Limb (tissue), 2 donors: ENCODE data around the gene MPHOSPH10.
"Not testable (repeated sequence)": the region's sequence is repeated elsewhere in the genome, so short reads cannot be mapped to it uniquely, and the experiment has no call there.

ENCODE experiments used
- DNase-seq, 2 donors: peaks; one replicate each; pipeline ENCODE4 v3.0.0-alpha.2; 2016; ENCODE audit errors: extremely low spot score in 2 of 2

MPHOSPH10 gene

DNA sequence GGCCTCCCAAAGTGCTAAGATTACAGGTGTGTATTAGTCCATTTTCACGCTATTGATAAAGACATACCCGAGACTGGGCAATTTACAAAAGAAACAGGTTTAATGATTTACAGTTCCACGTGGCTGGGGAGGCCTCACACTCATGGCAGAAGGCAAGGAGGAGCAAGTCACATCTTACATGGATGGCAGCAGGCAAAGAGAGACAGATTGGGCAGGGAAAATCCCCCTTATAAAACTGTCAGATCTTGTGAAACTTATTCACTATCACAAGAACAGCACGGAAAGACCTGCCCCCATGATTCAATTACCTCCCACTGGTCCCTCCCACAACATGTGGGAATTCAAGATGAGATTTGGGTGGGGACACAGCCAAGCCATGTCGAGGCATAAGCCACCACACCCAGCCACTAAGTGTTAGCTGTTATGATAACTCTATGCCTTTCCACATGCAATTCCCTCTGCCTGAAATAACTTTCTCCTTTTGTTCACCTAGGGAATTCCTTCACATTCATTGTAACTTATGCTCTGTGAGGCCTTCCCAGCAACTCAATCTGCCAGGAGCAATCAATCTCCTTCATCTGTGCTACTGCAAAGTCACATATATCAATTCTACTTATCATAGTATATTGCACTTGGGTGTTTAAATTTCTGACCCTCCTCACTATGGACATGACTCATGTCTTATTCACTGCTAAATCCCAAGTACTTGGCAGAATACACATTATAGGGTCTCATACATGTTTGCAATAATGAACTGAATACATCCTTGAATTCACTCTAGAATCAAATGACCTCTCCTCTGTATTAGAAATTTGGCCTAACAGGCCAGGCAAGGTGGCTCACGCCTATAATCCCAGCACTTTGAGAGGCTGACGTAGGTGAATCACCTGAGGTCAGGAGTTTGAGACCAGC is 7.8 kb upstream of the MPHOSPH10 start:
- DNase-seq, result no peak

DNA sequence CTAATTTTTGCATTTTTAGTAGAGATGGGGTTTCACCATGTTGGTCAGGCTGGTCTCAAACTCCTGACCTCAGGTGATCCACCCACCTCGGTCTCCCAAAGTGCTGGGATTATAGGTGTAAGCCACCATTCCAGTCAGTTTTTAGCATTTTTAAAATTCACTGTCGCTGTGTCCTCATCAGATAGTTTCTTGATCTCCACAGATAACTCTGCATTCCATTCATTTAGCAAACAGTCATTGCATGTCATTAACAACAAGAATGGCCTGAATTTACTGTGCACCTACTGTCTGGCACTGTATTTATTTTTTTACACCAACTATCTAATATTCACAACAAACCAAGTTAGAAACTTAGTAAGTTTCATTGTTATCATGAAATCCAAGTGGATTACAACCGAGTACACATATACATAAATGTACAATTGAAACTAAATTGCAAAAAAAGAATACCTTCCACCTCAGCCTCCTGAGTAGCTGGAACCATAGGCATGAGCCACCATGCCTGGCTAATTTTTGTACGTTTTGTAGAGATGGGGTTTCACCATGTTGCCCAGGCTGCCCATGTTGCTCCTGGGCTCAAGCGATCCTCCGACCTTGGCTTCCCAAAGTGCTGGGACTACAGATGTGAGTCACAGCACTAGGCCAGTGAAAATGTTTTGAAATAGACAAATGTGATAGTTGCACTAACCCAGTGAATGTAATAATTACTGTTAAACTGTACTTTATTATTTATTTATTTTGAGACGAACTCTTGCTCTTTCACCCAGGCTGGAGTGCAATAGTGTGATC is 4.7 kb upstream of the MPHOSPH10 start:
- DNase-seq, result no peak

DNA sequence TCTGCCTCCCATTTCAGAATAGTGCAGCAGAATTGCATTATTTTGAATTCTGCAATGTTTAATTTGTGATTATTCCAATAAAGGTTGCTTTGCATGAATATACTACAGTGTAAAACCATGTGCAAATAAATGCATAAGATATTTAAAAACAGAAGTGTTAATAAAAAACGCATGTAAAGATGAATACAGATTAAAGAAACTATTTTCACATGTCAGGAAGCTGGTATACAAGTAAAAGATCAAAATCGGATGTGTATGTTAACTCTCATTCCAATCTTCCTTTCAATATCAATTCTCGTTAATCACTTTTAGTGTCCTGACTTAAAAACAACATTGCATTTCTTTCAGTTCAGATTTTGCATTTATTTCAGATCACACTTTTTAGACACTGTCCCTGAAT is 3.5 kb upstream of the MPHOSPH10 start:
- no peak for DNase-seq

DNA sequence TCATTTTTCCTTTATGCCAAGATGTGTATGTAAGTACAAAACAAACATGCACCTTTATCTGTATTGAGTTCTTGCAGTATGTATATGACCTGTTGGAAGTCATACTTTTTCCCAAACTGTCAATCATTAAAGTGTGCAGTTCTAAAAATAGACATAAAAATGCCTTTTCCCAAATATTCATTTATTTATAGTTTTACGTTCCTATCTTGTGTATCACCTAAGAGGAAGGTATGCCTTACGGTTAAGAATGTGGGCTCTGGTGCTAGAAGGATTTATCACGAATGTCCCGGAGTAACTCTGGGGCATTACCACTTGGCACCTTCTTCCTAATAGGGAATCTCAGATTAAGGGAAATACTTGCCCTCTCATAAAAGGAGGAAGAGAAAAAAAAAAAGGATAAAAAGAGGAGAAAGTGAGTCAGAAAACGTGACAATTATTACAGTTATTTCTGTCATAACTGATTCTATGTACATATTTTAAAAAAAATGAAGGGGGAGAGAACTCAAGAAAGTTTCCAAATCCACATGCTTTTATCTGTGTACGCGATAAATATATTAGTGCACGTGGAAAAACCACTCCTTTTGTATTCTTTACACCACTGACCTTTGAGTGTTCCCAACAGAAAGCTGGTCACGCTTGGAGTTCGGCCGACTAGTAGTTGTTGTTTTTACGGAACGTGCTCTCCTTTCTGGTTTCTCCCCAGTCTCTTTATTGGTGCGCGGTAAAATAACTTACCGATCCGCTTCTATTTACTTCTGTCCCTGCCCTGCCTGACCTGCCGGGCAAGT is 1.1 kb upstream of the MPHOSPH10 start:
- DNase-seq, result no peak

DNA sequence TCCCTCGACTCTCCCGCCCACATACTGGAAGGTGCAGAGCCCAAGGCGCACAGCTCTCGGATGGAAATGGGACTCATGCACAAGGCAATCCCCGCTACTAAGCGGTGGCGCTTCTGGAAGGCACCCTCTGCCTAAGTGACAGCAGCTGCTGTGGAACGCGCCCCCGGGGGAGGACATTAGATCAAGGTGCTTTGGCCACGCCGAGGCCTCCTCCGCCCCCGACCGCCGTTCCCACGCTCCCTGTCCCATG is 607 bp upstream of the MPHOSPH10 start:
- peak in 1 of 2 donors; percentile 58 for DNase-seq

DNA sequence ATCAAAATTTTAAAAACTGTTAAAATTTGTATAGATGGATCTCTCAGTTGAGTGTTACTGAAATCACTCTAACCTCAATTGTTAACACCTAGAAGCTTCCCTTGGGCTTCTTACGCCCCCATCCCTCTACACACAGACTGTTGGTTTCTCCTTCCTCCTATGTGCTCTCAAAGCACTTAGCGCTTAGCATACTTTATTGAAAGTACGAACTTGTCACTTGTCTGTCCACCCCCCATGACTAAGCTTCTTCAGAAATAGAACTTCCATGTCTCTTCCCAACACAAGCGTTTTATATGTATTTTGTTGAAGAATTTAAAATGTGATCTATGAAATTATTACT is 441 bp downstream of the MPHOSPH10 start:
- peak in 1 of 2 donors; percentile 5 for DNase-seq

DNA sequence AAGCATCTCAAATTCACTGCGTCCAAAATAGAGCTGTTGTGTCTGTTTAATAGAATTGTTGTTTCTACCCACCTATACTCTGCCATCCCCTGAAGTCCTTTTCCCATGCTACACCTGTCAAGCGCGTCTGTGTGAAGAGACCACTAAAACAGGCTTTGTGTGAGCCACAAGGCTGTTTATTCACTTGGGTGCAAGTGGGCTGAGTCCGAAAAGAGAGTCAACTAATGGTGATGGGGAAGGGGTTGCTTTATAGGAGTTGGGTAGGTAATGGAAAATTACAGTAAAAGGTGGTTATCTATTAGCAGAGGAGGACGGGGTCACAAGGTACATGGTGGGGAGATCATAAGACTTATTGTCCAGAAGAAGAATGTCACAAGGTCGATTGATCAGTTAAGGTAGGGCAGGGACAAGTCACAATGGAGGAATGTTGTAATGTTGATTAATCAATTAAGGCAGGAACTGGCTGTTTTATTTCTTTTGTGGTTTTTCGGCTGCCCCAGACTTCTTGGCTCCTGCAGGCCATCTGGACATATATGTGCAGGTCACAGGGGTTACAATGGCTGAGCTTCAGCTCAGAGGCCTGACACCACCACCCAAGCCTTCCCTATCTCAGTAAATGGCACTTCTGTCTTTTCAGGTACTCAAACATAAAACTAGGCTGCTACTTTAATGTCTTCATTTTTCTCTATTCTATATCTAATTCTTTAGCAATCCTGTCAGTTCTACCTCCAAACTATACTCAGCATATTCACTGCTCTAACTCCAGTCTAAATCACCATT is 1.1 kb downstream of the MPHOSPH10 start:
- DNase-seq, result not testable (repeated sequence)

DNA sequence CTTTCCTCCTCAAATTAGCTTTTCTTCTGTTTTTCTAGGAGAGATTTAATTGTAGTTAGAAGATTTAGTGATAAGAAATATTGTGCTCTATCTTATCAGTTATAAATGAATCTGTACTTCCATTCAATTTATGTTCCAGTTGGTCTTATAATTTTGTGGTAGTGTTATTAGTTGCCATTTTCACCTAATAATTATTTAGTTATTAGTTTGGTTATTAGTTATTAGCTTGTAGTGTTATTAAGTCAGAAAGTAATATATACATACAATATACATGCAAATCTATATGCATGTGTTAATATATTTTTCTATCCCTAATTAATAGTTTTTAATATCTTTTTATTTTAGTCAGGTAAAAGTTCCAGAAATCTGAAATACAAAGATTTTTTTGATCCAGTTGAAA is 3.2 kb downstream of the MPHOSPH10 start:
- no peak for DNase-seq

DNA sequence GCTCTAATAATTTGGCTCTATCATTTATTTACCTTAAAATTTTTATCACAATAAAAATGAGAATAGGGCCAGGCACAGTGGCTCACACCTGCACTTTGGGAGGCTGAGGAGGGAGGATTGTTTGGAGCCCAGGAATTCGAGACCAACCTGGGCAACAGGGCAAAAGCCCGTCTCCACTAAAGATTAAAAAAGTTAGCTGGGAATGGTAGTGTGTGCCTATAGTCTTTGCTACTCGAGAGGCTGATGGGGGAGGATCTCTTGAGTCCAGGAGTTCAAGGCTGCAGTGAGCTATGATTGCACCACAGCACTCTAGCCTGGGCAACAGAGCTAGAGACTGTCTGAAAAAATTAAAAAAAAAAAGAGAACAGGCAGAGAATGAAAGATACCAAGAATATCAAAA is 5.7 kb downstream of the MPHOSPH10 start:
- DNase-seq, result no peak

DNA sequence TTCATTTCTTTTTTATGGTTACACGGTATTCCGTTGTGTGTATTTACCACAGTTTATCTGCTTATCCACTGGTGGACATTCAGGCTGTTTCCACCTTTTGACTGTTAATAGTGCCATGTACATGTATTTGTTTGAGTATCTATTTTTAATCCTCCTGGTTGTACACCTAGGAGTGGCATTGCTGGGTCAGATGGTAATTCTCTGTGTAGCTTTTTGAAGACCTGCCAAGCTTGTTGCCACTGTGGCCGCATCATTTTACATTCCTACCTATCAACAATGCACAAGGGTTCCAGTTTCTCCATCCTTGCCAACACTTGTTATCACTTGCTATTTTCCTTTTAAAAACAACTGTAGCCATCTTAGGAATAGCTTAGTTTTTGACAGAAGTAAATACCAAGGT is 13.3 kb downstream of the MPHOSPH10 start:
- no peak for DNase-seq

DNA sequence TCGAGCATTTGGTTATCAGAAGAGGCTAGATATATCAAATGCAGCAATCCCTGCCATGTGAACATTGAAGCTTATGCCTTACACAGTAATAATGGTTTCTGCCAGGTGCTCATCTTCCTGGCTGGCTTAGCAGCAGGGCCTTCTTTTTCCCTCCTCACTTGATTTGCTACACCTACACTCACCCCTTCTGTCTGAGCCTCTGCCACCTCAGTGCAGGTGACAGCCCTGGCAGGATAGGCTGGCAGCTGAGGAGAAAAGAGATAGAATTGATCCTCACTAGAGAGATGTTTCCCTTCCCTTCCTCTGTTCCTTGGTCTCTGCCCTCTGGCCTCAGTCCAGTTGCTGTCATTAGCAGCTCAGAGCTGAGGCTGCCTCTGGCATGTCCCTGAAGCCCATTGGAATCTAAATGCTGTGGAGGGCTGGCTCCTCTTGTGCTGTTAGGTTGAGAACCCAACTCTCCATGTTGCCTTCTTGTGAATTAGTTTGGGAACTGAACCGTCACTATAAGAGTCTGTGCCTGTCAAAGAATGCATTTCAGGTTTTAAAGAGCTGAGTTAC is 18.2 kb downstream of the MPHOSPH10 start:
- DNase-seq, result no peak

DNA sequence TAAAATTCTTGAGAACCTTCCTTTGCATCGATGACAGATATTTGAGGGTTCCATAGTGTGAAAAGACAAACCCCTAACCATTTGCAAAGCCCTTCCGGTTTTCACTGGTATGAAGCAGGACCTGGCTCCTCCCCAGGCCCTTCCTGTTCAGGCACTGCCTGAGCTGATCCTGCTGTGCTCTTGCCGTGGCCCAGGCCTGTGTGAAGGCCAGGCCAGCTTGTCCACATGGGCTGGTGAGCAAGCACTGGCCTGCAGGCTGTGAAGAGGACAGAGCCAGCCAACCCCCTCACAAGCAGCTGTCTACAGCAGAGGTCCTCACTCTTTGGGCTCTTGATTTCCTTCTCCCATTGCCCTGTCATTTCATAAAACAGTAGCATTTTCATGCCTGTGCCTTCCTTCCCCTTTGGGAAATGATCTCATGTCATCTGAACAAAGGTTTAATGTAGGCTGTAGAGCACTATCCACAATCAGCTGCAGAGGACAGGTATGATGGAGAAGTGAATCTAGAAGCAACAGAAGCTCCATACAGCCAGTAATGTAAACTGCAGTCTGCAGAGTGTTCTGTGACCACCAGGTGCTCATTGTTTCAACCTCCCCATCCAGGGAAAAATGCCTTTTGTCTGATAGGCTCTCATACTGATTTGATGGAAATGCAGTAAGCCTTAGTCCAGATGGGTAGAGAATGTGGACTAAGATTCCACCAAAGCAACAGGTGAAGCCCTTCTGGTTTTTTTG is 19.8 kb downstream of the MPHOSPH10 start:
- no peak for DNase-seq

DNA sequence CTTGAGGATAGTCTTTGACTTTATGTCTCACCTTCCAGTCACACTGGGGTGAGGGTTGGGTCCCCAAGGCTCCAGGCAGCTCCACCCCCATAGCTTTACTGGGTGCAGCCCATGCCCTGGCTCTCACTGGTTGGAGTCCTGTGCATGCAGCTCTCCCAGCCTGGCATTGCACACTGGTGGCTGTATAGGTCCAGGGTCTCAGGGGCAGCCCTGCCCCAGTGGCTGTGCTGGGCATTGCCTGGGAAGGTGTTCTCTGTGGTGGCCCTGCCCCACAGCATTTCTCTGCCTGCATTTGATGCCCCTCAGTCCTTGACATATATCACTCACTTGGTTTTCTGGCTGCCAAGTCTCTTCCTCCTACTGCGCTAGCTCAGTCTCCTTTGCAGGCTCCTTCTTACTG is 21.2 kb downstream of the MPHOSPH10 start:
- no peak for DNase-seq

DNA sequence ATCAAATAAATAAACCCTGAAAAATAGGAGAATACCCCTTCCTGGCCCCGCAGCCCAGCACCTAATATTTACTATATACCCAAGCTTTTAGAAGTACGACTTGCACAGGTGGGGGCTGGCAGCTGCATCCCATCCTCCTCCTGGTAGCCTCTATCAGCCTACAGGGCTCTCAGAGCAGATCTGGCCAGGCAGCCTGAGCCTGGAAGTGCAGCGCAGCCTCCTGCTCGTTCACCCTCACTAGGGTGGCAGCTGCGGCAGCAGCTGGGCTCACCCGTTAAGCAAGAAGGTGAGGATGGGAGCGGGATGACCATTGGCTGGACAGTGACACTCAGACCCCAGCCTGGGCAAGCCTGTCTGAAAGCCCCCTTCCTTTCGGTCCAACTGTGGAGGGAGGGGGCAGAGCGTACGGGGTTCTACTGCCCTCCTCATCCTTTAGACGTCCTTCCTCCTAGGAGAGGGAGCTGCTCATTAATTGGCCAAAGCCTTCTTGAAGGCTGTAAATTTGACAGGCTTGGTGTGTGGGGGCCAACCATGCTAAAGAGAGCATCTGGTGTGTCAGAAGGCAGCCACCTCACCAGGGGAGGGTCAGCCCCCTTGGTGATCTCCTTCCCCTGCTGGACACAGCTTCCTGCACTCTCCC is 23.3 kb downstream of the MPHOSPH10 start:
- DNase-seq, result no peak

DNA sequence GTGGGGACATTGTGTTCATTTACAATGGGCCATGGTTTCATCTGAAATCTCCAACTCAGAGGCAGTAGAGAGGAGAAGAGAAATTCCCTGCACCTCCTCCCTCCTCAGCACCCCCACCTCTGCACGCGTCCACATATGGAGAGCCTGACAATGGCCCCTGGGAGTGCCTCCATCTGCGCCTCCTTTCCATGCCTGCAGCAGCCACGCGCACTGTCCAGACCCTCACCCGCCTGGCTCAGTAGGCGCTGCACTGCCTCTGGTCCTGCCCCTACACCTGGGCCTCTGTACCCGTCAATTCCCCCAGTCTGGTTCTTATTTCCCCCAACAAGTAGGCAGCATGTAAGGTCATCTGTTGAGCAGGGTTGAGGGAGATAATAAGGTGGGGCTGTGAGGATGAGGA is 23.8 kb downstream of the MPHOSPH10 start:
- DNase-seq, result no peak

DNA sequence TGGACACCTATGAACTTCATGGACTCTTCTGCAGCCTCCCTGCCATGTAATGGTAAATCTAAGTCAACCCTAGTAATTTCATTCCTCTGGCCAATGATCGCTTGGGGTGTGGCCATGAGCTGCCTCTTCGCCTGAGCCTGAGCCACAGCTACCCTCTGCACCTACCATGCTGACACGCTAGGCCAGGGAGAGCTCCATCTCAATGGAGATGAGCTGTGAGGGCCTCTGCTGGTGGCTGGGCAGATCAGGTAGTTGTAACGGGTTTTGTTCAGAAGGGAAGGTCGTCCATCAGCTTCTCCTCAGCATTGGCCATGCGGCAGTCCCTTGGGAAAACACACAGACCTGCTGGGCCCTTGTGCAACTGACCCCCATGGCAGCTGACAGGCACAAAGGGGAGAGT is 24.4 kb downstream of the MPHOSPH10 start:
- DNase-seq, result no peak

DNA sequence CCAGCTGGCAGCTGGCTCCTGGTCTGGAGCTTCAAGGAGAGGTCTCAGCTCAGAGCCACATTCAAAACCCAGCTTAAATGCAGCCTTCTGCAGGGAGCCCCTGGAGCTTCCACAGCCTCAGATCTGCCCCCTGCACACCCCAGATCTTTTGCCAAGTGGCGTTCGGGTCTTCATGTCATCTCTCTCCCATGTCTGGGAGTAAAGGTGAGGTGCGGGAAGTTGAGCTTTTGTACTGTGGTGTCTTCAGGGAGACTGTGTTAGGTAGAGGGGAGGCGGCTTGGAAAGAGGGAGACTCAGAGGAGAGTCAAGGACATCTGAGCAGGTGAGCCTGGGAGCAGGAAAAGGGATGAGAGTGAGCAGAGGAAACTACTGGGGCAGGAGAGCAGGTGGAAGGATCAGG is 25.4 kb downstream of the MPHOSPH10 start:
- no peak for DNase-seq

DNA sequence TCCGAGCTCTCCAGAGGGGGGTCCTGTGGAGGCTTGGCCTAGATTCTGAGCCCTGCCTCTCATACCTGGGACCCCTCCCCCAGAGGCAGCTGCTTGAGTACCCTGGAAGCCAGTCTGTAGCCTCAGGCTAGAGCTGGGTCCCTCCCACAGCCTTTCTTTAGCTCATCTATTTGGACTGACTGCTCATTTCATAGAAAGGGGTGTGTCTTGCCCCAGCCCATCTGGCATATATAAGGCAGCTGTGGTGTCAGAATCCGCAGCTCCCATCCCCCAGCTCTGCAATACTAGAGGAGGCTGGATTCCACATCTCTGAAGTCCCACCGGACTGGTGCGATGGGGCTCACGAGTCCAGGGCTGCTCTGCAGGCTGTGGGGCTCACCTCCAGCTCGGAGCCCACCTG is 26.1 kb downstream of the MPHOSPH10 start:
- peak; percentile 51 to 67 for DNase-seq

DNA sequence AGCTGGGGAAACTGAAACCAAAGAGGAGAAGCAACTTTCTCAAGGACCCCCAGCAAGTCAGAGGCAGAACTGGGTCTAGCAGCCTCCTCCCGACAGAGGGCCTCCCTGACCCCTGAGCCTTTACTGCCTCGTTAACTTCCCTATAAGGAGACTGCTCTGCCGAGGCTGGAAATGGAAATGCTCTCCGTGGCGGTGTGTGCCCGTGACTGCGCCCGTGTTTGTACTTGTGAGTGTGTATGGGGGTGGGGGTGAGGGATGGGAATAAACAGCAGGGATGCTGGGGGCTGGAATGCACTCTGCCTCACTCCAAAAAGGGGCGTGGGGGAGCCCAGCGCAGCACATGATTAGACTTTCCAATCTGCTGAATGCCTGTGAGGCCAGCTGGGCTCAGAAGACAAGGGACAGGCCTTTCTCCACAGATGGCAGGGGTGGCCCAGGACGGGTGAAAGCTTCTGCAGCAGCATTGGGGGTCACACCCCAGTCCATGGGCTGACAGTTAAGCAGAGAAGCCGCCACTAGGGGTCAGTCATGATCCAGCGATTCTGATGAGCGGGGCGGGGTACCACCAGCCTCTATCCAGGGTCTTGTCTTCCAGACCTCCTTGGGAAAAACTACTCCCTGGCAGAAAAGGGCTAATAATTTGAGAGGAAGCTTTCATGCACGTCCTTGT is 26.8 kb downstream of the MPHOSPH10 start:
- DNase-seq, result peak; percentile 50 to 81
